ENCODE results near the gene ARRDC2.
"Not testable (repeated sequence)": the region's sequence is repeated elsewhere in the genome, so short reads cannot be mapped to it uniquely, and the experiment has no call there.

Gene ARRDC2

DNA sequence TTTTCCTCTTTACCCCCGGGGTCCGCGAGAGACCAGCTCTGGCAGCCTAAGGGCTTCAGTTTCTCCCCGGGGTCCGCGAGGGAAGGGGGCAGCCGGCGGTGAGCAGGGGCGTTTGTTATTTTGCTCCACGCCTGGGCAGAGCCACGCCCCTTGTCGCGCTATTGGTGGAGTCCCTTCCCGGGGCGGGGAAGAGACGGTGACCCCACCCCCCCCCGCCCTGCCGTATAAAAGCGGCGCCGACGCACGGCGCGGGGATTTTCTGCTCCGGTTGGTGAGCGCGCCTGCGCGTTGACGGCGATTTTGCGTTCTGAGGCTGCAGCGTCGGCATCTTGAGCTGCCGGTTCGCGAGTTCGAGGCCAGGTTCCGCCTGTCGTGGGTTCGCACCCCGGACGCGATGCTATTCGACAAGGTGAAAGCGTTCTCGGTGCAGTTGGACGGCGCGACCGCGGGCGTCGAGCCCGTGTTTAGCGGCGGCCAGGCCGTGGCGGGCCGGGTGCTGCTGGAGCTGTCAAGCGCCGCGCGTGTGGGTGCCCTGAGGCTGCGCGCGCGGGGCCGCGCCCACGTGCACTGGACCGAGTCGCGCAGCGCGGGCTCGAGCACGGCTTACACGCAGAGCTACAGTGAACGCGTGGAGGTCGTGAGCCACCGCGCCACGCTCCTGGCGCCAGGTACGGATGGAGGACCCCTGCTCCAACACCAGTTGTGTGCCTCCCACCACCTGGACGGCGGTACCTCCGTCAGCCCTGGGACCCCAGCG, at the start of gene ARRDC2:
ARRDC2 (plus strand) TSS at position 254 of the 757 bp plus-strand sequence; CDS start at position 395, 141 bp downstream.
- peak; percentile 51 for DNase-seq (ENCODE audit: low read depth)

DNA sequence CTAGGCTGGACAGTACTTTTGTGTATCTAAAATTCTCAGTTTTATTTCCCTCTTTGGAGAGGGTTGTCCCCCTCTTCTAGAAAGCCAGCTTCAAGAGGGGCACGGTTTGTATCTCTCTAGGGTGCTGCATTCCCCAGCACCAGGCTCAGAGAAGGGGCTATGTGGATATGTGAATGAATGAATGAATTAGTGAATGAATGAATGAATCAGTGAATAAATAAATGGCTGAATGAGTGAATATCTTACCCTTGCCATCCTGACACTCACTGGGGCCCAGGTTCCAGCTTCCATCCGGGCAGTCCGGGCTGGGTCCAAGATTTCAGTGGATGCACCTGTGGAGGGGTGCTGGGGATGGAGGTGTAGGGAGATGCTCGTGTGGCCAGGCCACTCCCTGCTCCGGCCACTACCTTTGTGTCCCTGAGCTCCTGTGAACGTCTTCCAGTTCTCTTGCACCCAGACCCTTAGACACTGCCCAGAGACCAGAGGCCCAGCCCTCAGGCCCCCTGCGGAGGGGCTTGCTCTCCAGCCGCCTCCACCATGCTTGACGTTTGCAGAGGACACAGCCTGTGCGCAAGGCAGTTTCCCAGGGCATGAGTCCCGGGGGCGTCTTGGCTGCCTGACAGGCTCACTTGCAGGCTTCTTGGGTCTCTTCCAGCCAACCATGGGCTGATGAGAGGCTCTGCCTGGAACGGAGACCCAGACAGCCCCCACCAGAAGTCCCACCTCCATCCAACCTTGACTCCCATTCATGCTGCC, 43.9 kb upstream of the ARRDC2 start:
- DNase-seq (ENCODE audit: low read depth): no peak

GRCh38 chr19:17965370-17966128, 42.4 kb upstream of the ARRDC2 start:
- DNase-seq (ENCODE audit: low read depth): no peak

DNA sequence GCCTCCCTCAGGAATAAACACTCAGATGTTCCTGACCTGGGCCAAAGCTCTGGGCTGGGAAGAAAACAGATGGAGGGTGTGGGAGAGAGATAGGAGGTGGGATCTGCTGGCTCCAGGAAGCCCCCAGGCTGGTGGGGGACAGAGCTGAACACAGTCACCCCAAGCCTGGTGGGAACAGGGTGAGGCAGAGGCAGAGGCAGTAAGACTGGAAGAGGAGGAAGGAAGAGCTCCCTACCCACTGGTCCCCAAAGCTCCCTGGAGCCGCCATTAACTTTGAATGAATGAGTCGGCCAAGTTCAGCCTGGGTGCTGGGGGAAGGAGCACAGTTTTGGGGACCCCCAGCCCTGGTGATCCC, 41.9 kb upstream of the ARRDC2 start:
- no peak for DNase-seq (ENCODE audit: low read depth)

GRCh38 chr19:17966550-17967256, 41.3 kb upstream of the ARRDC2 start, which contains the start of gene KCNN1:
TSS of gene KCNN1 (plus strand) at chr19:17967107. CDS start at chr19:17973889, 6,782 bp downstream.
- no peak for DNase-seq (ENCODE audit: low read depth)

GRCh38 chr19:17967257-17968051, 40.5 kb upstream of the ARRDC2 start:
- no peak for DNase-seq (ENCODE audit: low read depth)

DNA sequence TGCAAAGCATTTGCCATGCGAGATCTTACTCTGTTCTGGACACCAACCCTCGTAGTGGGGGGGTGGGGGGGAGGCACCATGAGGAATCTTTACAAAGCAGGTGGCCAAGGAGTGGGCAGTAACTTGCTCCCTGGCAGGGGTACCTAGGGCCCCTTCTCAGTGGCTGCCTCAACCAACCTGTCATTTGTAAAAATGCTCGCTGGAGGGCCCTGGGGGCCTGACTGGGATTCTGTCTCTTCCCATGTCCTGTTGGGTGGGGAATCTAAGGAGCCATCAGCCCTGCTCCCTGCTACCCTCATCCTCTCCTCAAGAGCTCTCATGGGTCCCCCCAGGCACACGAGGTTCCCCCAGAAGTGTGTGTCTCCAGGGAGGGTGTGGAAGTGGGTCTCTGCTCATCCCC, 39.6 kb upstream of the ARRDC2 start:
- no peak for DNase-seq (ENCODE audit: low read depth)

- DNase-seq (ENCODE audit: low read depth): no peak
Observed at GRCh38 chr19:17969096-17969792, 38.7 kb upstream of the ARRDC2 start.

- DNase-seq (ENCODE audit: low read depth): no peak
Observed at GRCh38 chr19:17972230-17972629, 35.7 kb upstream of the ARRDC2 start.

- DNase-seq (ENCODE audit: low read depth): no peak
Observed at GRCh38 chr19:17973759-17974158, 34.2 kb upstream of the ARRDC2 start.

DNA sequence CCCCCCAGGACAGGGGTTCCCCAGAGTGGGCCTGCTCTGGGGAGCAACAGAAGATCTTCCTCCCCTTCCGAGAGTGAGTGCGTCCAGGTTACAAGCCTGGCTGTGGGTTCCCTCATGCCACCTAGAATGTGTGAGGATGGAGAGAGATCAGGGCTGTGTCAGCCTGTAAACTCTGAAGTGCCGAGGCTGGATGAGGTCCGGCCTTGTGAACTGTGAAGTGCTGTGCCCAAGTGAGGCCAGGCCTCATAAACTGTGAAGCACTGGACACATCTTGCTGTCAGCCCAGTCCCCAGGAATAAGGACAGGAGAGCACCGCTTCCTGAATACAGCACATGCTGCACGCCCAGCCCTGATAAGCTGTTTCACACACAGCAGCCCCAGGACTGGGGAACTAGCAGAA, 33.4 kb upstream of the ARRDC2 start:
- DNase-seq (ENCODE audit: low read depth): no peak

DNA sequence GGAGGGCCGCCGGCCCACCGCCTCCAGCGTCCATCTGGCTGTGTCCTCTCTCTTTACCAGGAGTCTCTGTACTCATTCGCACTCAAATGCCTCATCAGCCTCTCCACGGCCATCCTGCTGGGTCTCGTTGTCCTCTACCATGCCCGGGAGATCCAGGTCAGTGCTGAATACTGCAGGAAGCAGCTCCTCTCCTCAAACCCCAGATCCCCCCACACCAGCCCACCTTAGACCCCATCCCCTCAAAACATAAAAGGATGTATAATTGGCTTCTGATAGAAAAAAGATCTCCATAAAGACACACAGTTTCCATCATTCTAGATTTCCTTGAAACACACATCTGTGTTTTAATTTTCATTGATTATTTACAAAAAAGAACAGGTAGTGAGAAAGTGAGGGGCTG, 32.9 kb upstream of the ARRDC2 start:
- DNase-seq (ENCODE audit: low read depth): no peak

DNA sequence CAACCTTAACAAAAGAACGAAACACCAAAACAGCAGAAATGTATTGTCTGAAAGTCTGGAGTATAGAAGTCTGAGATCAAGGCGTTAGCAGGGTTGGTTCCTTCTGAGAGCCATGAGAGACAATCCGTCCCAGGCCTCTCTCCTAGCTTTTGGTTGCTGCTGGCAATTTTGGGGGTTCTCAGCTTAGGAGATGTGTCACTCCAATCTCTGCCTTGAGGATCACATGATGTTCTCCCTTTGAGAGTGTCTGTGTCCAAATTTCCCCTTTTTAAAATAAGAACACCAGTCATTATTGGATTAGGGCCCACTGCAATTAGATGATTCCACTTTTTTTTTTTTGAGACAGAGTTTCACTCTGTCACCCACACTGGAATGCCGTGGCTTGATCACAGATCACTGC, 30.9 kb upstream of the ARRDC2 start:
- no peak for DNase-seq (ENCODE audit: low read depth)

GRCh38 chr19:17977488-17977887, 30.5 kb upstream of the ARRDC2 start:
- DNase-seq (ENCODE audit: low read depth): no peak

DNA sequence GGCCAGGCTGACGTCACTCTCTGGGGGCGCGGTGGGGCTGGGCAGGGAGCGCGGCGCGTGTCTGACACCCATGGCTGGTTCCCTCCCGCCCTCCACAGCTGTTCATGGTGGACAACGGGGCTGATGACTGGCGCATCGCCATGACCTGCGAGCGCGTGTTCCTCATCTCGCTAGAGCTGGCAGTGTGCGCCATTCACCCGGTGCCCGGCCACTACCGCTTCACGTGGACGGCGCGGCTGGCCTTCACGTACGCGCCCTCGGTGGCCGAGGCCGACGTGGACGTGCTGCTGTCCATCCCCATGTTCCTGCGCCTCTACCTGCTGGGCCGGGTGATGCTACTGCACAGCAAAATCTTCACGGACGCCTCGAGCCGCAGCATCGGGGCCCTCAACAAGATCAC, 26.4 kb upstream of the ARRDC2 start:
- DNase-seq (ENCODE audit: low read depth): no peak

DNA sequence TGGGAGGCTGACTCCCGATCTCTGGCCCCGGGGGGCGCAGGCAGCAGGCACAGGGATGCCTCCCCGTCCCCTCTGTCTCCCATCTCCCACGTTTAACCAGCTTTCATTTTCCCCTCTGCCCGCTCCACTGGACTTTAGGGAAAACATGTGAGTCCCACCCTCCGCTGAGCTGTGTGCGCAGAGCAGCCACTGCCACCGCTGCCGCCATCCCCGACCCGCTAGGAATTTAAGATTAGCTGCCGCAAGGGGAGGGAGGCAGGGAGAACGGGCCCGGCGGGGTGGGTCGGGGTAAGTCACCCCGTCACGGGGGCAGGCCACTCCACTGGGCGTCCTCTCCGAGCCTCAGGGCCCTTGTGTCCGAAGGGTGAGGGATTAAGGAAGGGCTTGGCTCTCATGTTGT, 25.5 kb upstream of the ARRDC2 start:
- DNase-seq (ENCODE audit: low read depth): no peak

GRCh38 chr19:17985037-17985818, 22.7 kb upstream of the ARRDC2 start:
- no peak for DNase-seq (ENCODE audit: low read depth)

DNA sequence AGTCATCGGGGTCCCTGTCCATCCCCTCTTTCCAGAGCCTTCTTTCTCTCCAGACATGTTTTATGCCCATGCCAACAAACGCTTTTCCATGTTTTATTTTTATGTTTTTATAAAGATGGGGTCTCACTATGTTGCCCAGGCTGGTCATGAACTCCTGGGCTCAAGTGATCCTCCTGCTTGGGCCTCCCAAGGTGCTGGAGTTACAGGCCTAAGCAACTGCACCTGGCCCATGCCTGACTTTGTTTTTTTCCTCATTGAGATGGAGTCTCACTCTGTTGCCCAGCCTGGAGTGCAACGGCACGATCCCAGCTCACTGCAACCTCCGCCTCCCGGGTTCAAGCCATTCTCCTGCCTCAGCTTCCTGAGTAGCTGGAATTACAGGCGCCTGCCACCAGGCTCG, 21.4 kb upstream of the ARRDC2 start:
- not testable (repeated sequence) for DNase-seq (ENCODE audit: low read depth)

- DNase-seq (ENCODE audit: low read depth): no peak
Observed at GRCh38 chr19:17988161-17988560, 19.8 kb upstream of the ARRDC2 start.
